K562 (cell line): ENCODE data around the gene MALSU1. TPM values are rescaled to one million over a fixed set of nuclear protein-coding genes. Genes with fewer than 3 reads are reported as not detected.

ENCODE experiments used
- CBFA2T2 ChIP-seq: fragments of 450-650 bp; conservative IDR thresholded peaks from 2 replicates; pipeline ENCODE4 v1.6.1; 2017; ENCODE audit warnings: mild to moderate bottlenecking
- E2F6 ChIP-seq, 2 experiments: IDR thresholded peaks; 2 replicates each; pipeline ENCODE4 v1.6.1; 2011; ENCODE audit warnings: borderline replicate concordance in 1 of 2, control low read depth in 1 of 2, low read depth in 1 of 2, low read length in 1 of 2, mild to moderate bottlenecking in 1 of 2, mixed read lengths in 1 of 2, moderate library complexity in 1 of 2; ENCODE audit not compliant: insufficient read depth in 1 of 2, insufficient read length in 1 of 2, poor library complexity in 1 of 2, severe bottlenecking in 1 of 2; ENCODE audit errors: extremely low read depth in 1 of 2
- ESRRB ChIP-seq: fragments of 250-450 bp; sonication (Bioruptor Pico); IDR thresholded peaks from 2 replicates; pipeline ENCODE4 v1.5.0; 2020; ENCODE audit warnings: mild to moderate bottlenecking, moderate library complexity, borderline replicate concordance
- HDAC8 ChIP-seq: fragments of 450-650 bp; IDR thresholded peaks from 2 replicates; pipeline ENCODE4 v1.6.1; 2016; ENCODE audit warnings: mild to moderate bottlenecking, missing genetic modification characterization, moderate library complexity, missing compliant biosample characterization
- ILF3 ChIP-seq: fragments of 450-650 bp; IDR thresholded peaks from 2 replicates; pipeline ENCODE4 v1.6.1; 2018; ENCODE audit warnings: antibody characterized with exemption, mild to moderate bottlenecking, moderate library complexity, borderline replicate concordance
- NCOR1 ChIP-seq: fragments of 450-650 bp; IDR thresholded peaks from 2 replicates; pipeline ENCODE4 v1.6.1; 2016; ENCODE audit warnings: mild to moderate bottlenecking, moderate library complexity
- RBM34 ChIP-seq: fragments of 200-400 bp; formaldehyde crosslinking; IDR thresholded peaks from 2 replicates; pipeline ENCODE4 v1.6.1; 2018; ENCODE audit warnings: low read length, borderline replicate concordance; ENCODE audit not compliant: insufficient read depth
- STAT5A ChIP-seq: IDR thresholded peaks from 2 replicates; pipeline ENCODE4 v1.6.1; 2012; ENCODE audit warnings: low read length, inconsistent platforms, borderline replicate concordance
- TEAD2 ChIP-seq: fragments of 450-650 bp; IDR thresholded peaks from 2 replicates; pipeline ENCODE4 v1.6.1; 2016; ENCODE audit warnings: missing genetic modification characterization, control low read depth, missing compliant biosample characterization
- ZBTB40 ChIP-seq, 2 experiments: fragments of 450-650 bp in 1 of 2; sonication (generic) in 1 of 2; formaldehyde crosslinking in 1 of 2; IDR thresholded peaks; 2 replicates each; pipeline versions ENCODE4 v1.7.1 to v1.9.0; 2016 to 2022; ENCODE audit warnings: inconsistent platforms in 1 of 2, mild to moderate bottlenecking in 1 of 2, missing genetic modification reagents in 1 of 2
- ZNF445 ChIP-seq: fragments of 250-450 bp; sonication (Bioruptor Pico); IDR thresholded peaks from 2 replicates; pipeline ENCODE4 v1.4.0; 2020; ENCODE audit warnings: low read depth, mild to moderate bottlenecking, moderate library complexity
- ZNF592 ChIP-seq: fragments of 450-650 bp; IDR thresholded peaks from 2 replicates; pipeline ENCODE4 v1.6.1; 2017; ENCODE audit warnings: antibody characterized with exemption, mild to moderate bottlenecking
- polyA plus RNA-seq, 8 experiments: library from polyadenylated mRNA; depleted of rRNA in 4 of 8; stranded (reverse) in 5 of 8; unstranded in 3 of 8; fragments of >200 nt; fragmentation: Nextera tagmentation in 2 of 8; fragmentation: Illumina TruSeq in 1 of 8; extraction: Ambion mirVana in 2 of 8; extraction: Trizol in 1 of 8; gene quantifications; 2 replicates each; pipeline versions ENCODE4 v1.2.1 to v1.2.3, GENCODE V29; 2011 to 2014; ENCODE audit warnings: inconsistent platforms in 1 of 8, missing spikeins in 1 of 8
- total RNA-seq, 7 experiments: library from RNA; depleted of rRNA in 6 of 7; stranded (reverse); fragments of >200 nt in 6 of 7; fragmentation: Illumina TruSeq in 2 of 7; extraction: Trizol in 2 of 7; gene quantifications; 2 replicates each; pipeline versions ENCODE4 v1.2.1 to v1.2.3, GENCODE V29; 2011 to 2021; ENCODE audit warnings: low replicate concordance in 1 of 7

The MALSU1 gene
- total and polyA plus RNA-seq, 9 of the 15 experiments (the other 6 are each of a cell fraction or from before 2014, with no cell fraction given), result 12.3 to 308 (median 81.2) TPM

GRCh38 chr7:23347033-23347681 is 48.0 kb downstream of the MALSU1 start (continued):
- TF ChIP-seq ZBTB40 (IDR thresholded peaks at IDR 0.05) (0 out of 2 replicates have a peak, but pooled peaks have one; percentile 6), ZBTB40 (CRISPR knock-in tag; IDR thresholded peaks at IDR 0.05) (no peak), CBFA2T2 (peak; percentile 48; the same call in 1 of the 2 replicates), HDAC8 (tag) (no peak), RBM34 (no peak), TEAD2 (no peak), ZNF592 (peak; percentile 15; the same call in 1 of the 2 replicates), NCOR1 (no peak; the same call in 1 of the 2 replicates), ILF3 (no peak), ZNF445 (CRISPR knock-in tag) (no peak), E2F6 (IDR thresholded peaks at IDR 0.05; ENCODE audit: borderline replicate concordance in 1 of 2, extremely low read depth in 1 of 2, insufficient read depth in 1 of 2, insufficient read length in 1 of 2, low read depth in 1 of 2, low read length in 1 of 2, poor library complexity in 1 of 2, severe bottlenecking in 1 of 2) (no peak), ESRRB (CRISPR knock-in tag) (no peak), STAT5A (no peak)
